ENCODE measurements around the gene C12orf56. TPM values are rescaled to one million over a fixed set of nuclear protein-coding genes. Genes with fewer than 3 reads are reported as not detected.

The C12orf56 gene
- total and polyA plus RNA-seq, 9 of the 15 experiments (the other 6 are each of a cell fraction or from before 2014, with no cell fraction given), result 0.40 to 4.8 (median 1.2) TPM

GRCh38 chr12:64412459-64412858 lies 21.9 kb upstream of the C12orf56 start (continued):
- no peak for TF ChIP-seq GTF2E2 (tag; IDR thresholded peaks at IDR 0.05)
- no peak for TF ChIP-seq BRD4 (IDR thresholded peaks at IDR 0.05)
- TF ChIP-seq DEAF1 (CRISPR knock-in tag; IDR thresholded peaks at IDR 0.05), result no peak

DNA sequence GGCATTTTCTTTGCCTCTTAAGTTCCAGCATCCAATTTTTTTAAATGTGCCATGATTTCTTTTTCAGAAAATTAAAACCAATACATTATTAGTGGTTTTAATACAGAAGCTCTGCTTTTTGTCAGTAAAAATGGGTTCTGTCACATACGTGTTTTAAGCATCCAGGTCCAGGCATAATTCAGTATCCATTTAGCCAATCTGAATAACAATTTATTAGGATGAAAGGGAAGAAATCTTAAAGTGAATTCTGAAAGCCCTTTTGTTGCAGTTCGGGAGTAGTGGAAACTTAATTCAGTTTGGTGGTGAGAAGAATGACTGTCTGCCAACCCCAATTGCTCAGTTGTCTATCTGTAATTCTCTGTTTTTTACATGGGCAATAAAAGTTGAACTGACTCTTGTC lies 20.9 kb upstream of the C12orf56 start:
- H3K9me1 ChIP-seq (ENCODE audit: control insufficient read depth, insufficient read depth, low read length), result no peaks in the 10 kb centered on the region
- ChIA-PET CTCF (ENCODE audit: low intra/inter-chr PET ratio) (no interaction called here), POLR2A (interaction anchor here (1.3 to 1.8 kb wide), 2 partner anchors 10 to 26 kb away, joined by 3 to 10 read pairs; no protein-coding TSS in a partner anchor)
- H3K4me1 ChIP-seq (replicated peaks in 1 of 2; ENCODE audit: control insufficient read depth in 2 of 2, insufficient read depth in 2 of 2, low read length in 2 of 2), result peaks cover 9 to 25% of the 10 kb centered on the region in 2 experiments; a peak in 4 of 5 replicates
- in situ Hi-C loops (cut with MboI), result loop anchor here (5.0 kb wide), 1 partner anchor 36 kb away; no protein-coding TSS in a partner anchor
- no peak overlapping the region for H3K27ac ChIP-seq (ENCODE audit: extremely low read depth, low read depth, low read length)
- no peaks in the 10 kb centered on the region for H3K27me3 ChIP-seq (ENCODE audit: control insufficient read depth in 2 of 2, insufficient read depth in 2 of 2, low read length in 2 of 2)
- intact Hi-C loops (cut with micrococcal nuclease), result no loop called here
- no peak for TF ChIP-seq MTA1 (IDR thresholded peaks at IDR 0.05; ENCODE audit: borderline replicate concordance)
- no peak for TF ChIP-seq SAP30 (IDR thresholded peaks at IDR 0.05; ENCODE audit: borderline replicate concordance, insufficient read depth, low read depth, low read length, poor library complexity, severe bottlenecking)
- TF ChIP-seq, protein P1, sequence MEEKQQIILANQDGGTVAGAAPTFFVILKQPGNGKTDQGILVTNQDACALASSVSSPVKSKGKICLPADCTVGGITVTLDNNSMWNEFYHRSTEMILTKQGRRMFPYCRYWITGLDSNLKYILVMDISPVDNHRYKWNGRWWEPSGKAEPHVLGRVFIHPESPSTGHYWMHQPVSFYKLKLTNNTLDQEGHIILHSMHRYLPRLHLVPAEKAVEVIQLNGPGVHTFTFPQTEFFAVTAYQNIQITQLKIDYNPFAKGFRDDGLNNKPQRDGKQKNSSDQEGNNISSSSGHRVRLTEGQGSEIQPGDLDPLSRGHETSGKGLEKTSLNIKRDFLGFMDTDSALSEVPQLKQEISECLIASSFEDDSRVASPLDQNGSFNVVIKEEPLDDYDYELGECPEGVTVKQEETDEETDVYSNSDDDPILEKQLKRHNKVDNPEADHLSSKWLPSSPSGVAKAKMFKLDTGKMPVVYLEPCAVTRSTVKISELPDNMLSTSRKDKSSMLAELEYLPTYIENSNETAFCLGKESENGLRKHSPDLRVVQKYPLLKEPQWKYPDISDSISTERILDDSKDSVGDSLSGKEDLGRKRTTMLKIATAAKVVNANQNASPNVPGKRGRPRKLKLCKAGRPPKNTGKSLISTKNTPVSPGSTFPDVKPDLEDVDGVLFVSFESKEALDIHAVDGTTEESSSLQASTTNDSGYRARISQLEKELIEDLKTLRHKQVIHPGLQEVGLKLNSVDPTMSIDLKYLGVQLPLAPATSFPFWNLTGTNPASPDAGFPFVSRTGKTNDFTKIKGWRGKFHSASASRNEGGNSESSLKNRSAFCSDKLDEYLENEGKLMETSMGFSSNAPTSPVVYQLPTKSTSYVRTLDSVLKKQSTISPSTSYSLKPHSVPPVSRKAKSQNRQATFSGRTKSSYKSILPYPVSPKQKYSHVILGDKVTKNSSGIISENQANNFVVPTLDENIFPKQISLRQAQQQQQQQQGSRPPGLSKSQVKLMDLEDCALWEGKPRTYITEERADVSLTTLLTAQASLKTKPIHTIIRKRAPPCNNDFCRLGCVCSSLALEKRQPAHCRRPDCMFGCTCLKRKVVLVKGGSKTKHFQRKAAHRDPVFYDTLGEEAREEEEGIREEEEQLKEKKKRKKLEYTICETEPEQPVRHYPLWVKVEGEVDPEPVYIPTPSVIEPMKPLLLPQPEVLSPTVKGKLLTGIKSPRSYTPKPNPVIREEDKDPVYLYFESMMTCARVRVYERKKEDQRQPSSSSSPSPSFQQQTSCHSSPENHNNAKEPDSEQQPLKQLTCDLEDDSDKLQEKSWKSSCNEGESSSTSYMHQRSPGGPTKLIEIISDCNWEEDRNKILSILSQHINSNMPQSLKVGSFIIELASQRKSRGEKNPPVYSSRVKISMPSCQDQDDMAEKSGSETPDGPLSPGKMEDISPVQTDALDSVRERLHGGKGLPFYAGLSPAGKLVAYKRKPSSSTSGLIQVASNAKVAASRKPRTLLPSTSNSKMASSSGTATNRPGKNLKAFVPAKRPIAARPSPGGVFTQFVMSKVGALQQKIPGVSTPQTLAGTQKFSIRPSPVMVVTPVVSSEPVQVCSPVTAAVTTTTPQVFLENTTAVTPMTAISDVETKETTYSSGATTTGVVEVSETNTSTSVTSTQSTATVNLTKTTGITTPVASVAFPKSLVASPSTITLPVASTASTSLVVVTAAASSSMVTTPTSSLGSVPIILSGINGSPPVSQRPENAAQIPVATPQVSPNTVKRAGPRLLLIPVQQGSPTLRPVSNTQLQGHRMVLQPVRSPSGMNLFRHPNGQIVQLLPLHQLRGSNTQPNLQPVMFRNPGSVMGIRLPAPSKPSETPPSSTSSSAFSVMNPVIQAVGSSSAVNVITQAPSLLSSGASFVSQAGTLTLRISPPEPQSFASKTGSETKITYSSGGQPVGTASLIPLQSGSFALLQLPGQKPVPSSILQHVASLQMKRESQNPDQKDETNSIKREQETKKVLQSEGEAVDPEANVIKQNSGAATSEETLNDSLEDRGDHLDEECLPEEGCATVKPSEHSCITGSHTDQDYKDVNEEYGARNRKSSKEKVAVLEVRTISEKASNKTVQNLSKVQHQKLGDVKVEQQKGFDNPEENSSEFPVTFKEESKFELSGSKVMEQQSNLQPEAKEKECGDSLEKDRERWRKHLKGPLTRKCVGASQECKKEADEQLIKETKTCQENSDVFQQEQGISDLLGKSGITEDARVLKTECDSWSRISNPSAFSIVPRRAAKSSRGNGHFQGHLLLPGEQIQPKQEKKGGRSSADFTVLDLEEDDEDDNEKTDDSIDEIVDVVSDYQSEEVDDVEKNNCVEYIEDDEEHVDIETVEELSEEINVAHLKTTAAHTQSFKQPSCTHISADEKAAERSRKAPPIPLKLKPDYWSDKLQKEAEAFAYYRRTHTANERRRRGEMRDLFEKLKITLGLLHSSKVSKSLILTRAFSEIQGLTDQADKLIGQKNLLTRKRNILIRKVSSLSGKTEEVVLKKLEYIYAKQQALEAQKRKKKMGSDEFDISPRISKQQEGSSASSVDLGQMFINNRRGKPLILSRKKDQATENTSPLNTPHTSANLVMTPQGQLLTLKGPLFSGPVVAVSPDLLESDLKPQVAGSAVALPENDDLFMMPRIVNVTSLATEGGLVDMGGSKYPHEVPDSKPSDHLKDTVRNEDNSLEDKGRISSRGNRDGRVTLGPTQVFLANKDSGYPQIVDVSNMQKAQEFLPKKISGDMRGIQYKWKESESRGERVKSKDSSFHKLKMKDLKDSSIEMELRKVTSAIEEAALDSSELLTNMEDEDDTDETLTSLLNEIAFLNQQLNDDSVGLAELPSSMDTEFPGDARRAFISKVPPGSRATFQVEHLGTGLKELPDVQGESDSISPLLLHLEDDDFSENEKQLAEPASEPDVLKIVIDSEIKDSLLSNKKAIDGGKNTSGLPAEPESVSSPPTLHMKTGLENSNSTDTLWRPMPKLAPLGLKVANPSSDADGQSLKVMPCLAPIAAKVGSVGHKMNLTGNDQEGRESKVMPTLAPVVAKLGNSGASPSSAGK (IDR thresholded peaks at IDR 0.05), result no peak
- H2AFZ ChIP-seq (ENCODE audit: low read depth, low read length), result no peak overlapping the region
- peaks cover 77% of the 10 kb centered on the region for H3K79me2 ChIP-seq (ENCODE audit: control insufficient read depth, insufficient read depth, low read length)
- BruUV-seq (replicated peaks), result no TSS peak
- H3K9me3 ChIP-seq (replicated peaks; ENCODE audit: control insufficient read depth, insufficient read depth, low read depth, low read length), result no peaks in the 10 kb centered on the region
- H3K4me3 ChIP-seq, result no peak overlapping the region
- H3K9ac ChIP-seq (ENCODE audit: insufficient read depth in 1 of 2, low read depth in 2 of 2, low read length in 2 of 2), result no peak overlapping the region
- FAIRE-seq, result no peak
- H3K4me2 ChIP-seq (ENCODE audit: insufficient read depth, low read length), result no peak overlapping the region
- 0 out of 2 replicates have a peak, but pooled peaks cover 6% of the 10 kb centered on the region for H4K20me1 ChIP-seq (replicated peaks; ENCODE audit: control insufficient read depth, insufficient read depth, low read length)
- ATAC-seq, result no peak
- WGBS (ENCODE audit: insufficient coverage, low coverage, missing lambda C conversion rate), result 97% methylated on average over 2 of the region's 2 CpGs
- no peak for DNase-seq (ENCODE audit: extremely low read depth in 1 of 4, low spot score in 3 of 4)
- peaks cover 83% of the 10 kb centered on the region for H3K36me3 ChIP-seq (ENCODE audit: control insufficient read depth, insufficient read depth, low read length)

Measured in K562 (cell line).